ENCODE measurements around the gene INPP4A.
A peak's percentile ranks its signal among the peaks of the same experiment; 100 is the strongest.

The INPP4A gene

GRCh38 chr2:98460573-98461497 is 16.2 kb downstream of the INPP4A start:
- peak; percentile 75 for DNase-seq

- DNase-seq = no peak
Observed at GRCh38 chr2:98461498-98462049, 16.9 kb downstream of the INPP4A start.

GRCh38 chr2:98463081-98463481 is 18.4 kb downstream of the INPP4A start:
- no peak for DNase-seq

GRCh38 chr2:98463551-98463971 is 18.9 kb downstream of the INPP4A start:
- no peak for DNase-seq

- peak; percentile 90 for DNase-seq
Observed at GRCh38 chr2:98463988-98464771, 19.5 kb downstream of the INPP4A start.

GRCh38 chr2:98464772-98465310 is 20.2 kb downstream of the INPP4A start:
- peak; percentile 99 for DNase-seq

- DNase-seq = peak; percentile 92
Observed at GRCh38 chr2:98465456-98466226, 21.0 kb downstream of the INPP4A start.

- DNase-seq = no peak
Observed at GRCh38 chr2:98467082-98467536, 22.5 kb downstream of the INPP4A start.

GRCh38 chr2:98467652-98468051 is 23.0 kb downstream of the INPP4A start:
- no peak for DNase-seq

GRCh38 chr2:98468621-98469236 is 24.1 kb downstream of the INPP4A start:
- peak; percentile 58 for DNase-seq

- peak; percentile 63 for DNase-seq
Observed at GRCh38 chr2:98469862-98470544, 25.3 kb downstream of the INPP4A start.

GRCh38 chr2:98470851-98471255 is 26.2 kb downstream of the INPP4A start:
- DNase-seq = no peak

- no peak for DNase-seq
Observed at GRCh38 chr2:98471402-98472131, 26.9 kb downstream of the INPP4A start.

- DNase-seq = no peak
Observed at GRCh38 chr2:98472132-98472650, 27.5 kb downstream of the INPP4A start.

- no peak for DNase-seq
Observed at GRCh38 chr2:98472961-98473746, 28.5 kb downstream of the INPP4A start.

GRCh38 chr2:98473995-98474780 is 29.5 kb downstream of the INPP4A start:
- no peak for DNase-seq

- no peak for DNase-seq
Observed at GRCh38 chr2:98474979-98475632, 30.4 kb downstream of the INPP4A start.
